GM19099 (cell line): ENCODE results near the gene ALK.

Experiments
- POLR2A ChIP-seq: IDR thresholded peaks from 3 replicates; pipeline ENCODE4 v1.6.1; 2011; ENCODE audit warnings: low read depth; ENCODE audit not compliant: insufficient read length; ENCODE audit errors: extremely low read depth

ALK gene

GRCh38 chr2:29596584-29596983 is 324.8 kb downstream of the ALK start:
- no peak for TF ChIP-seq POLR2A

GRCh38 chr2:29591600-29591999 is 329.8 kb downstream of the ALK start:
- TF ChIP-seq POLR2A: no peak

- no peak for TF ChIP-seq POLR2A
These were observed 331.2 kb downstream of the ALK start for GRCh38 chr2:29590211-29590610.

- no peak for TF ChIP-seq POLR2A
These were observed 331.8 kb downstream of the ALK start for GRCh38 chr2:29589440-29590103.

- no peak for TF ChIP-seq POLR2A
These were observed 333.8 kb downstream of the ALK start for GRCh38 chr2:29587402-29588190.

GRCh38 chr2:29586919-29587318 is 334.5 kb downstream of the ALK start:
- TF ChIP-seq POLR2A: no peak

GRCh38 chr2:29583548-29584156 is 337.7 kb downstream of the ALK start:
- no peak for TF ChIP-seq POLR2A

GRCh38 chr2:29583104-29583503 is 338.3 kb downstream of the ALK start:
- TF ChIP-seq POLR2A: no peak

GRCh38 chr2:29582062-29582461 is 339.3 kb downstream of the ALK start:
- TF ChIP-seq POLR2A: no peak

- no peak for TF ChIP-seq POLR2A
These were observed 341.2 kb downstream of the ALK start for GRCh38 chr2:29580223-29580622.

- no peak for TF ChIP-seq POLR2A
These were observed 341.8 kb downstream of the ALK start for GRCh38 chr2:29579495-29580169.

- no peak for TF ChIP-seq POLR2A
These were observed 343.2 kb downstream of the ALK start for GRCh38 chr2:29578084-29578598.

GRCh38 chr2:29576231-29576630 is 345.2 kb downstream of the ALK start:
- no peak for TF ChIP-seq POLR2A

GRCh38 chr2:29575370-29575890 is 346.0 kb downstream of the ALK start:
- TF ChIP-seq POLR2A: no peak

GRCh38 chr2:29573612-29574011 is 347.8 kb downstream of the ALK start:
- TF ChIP-seq POLR2A: no peak
